PC-3 (cell line): Measurements from ENCODE around the gene AREL1.

ENCODE experiments used
- CTCF ChIP-seq: fragments of 300-600 bp; sonication (generic); conservative IDR thresholded peaks from 2 replicates; pipeline ENCODE4 v1.5.1; 2017; ENCODE audit warnings: antibody characterized with exemption, low read depth, mild to moderate bottlenecking, low read length
- EZH2 ChIP-seq: fragments of 300-600 bp; sonication (generic); IDR thresholded peaks from one replicate; pipeline ENCODE4 v1.6.1; 2017; ENCODE audit warnings: antibody characterized with exemption, mild to moderate bottlenecking, low read length; ENCODE audit not compliant: unreplicated experiment
- EZH2phosphoT487 ChIP-seq: fragments of 300-600 bp; sonication (generic); IDR thresholded peaks from 2 replicates; pipeline ENCODE4 v1.6.1; 2018; ENCODE audit warnings: mild to moderate bottlenecking, antibody characterized with exemption, low read length, borderline replicate concordance

DNA sequence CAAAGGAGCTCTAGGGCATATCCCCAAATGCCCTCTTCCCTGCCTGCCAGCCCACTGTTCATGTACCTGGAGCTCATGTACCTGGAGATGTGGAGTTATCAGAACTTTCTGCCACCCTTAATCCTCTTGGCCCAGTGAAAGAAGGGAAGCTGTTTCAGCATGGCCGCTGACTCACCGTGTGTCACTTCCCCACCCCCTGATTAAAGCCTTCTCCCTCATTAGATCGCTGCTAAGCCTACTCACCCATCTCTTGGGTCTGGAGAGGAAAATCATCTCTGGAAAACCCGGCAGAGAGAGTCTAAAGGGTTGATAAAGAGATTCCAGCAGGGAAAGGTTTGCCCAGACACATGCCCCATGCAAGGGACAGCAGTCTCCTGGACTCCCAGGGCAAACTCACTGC, 96.4 kb downstream of the AREL1 start:
- TF ChIP-seq EZH2 (no peak), CTCF (no peak), EZH2phosphoT487 (no peak)
